Activated CD4-positive, alpha-beta memory T cell treated with anti-CD3 and anti-CD28 coated beads, Interleukin-2, amount 10 ng/mL, durations not matched to agents 7 days and 5 days (primary cell): ENCODE measurements around the gene F2R. TPM values are rescaled to one million over a fixed set of nuclear protein-coding genes. Genes with fewer than 3 reads are reported as not detected.

Source experiments
- CTCF ChIA-PET: fragments of 350-600 bp; sonication (Branson Sonifier 250); formaldehyde crosslinking; loops from one replicate; lab custom pipeline; 2021; ENCODE audit warnings: antibody characterized with exemption, inconsistent platforms; lab: Charles Lee
- POLR2A ChIA-PET: fragments of 350-600 bp; sonication (Branson Sonifier 250); formaldehyde crosslinking; loops from one replicate; lab custom pipeline; 2021; ENCODE audit warnings: antibody characterized with exemption; lab: Charles Lee
- DNase-seq: peaks from one replicate; pipeline ENCODE4 v3.0.0-alpha.2; 2020
- H3K27ac Mint-ChIP-seq: one replicate; pipeline ENCODE4 v1.8.0; 2021; ENCODE audit warnings: mild to moderate bottlenecking, mixed read lengths
- H3K27me3 Mint-ChIP-seq: one replicate; pipeline ENCODE4 v1.8.0; 2021; ENCODE audit warnings: mixed read lengths
- H3K36me3 Mint-ChIP-seq: one replicate; pipeline ENCODE4 v1.8.0; 2021; ENCODE audit warnings: low read depth, mixed read lengths
- H3K4me1 Mint-ChIP-seq: one replicate; pipeline ENCODE4 v1.8.0; 2021; ENCODE audit warnings: mixed read lengths
- H3K4me3 Mint-ChIP-seq: one replicate; pipeline ENCODE4 v1.8.0; 2021; ENCODE audit warnings: mild to moderate bottlenecking, mixed read lengths
- H3K9me3 Mint-ChIP-seq: one replicate; pipeline ENCODE4 v1.8.0; 2021; ENCODE audit warnings: mixed read lengths
- total RNA-seq, 2 experiments: library from RNA; stranded (reverse); gene quantifications; one replicate each; pipeline ENCODE4 v1.2.3, GENCODE V29; 2021

Gene F2R
- total RNA-seq, 2 experiments from 2014 or later, result 35.0 to 36.6 TPM

GRCh38 chr5:76714751-76715485 lies 1.0 kb upstream of the F2R start:
- H3K4me3 Mint-ChIP-seq, result peak overlapping the region; percentile 83
- H3K27me3 Mint-ChIP-seq, result no peaks in the 10 kb centered on the region
- POLR2A ChIA-PET, result interaction anchor here (0.6 to 6.1 kb wide), 7 partner anchors 14 to 312 kb away, joined by 3 to 67 read pairs (median 4); partner anchors contain the start of gene IQGAP2
- no peaks in the 10 kb centered on the region for H3K9me3 Mint-ChIP-seq
- H3K27ac Mint-ChIP-seq, result peak overlapping the region; percentile 76
- CTCF ChIA-PET, result interaction anchor here (0.6 to 6.1 kb wide), 4 partner anchors 24 to 134 kb away, joined by 3 to 40 read pairs (median 14); partner anchors contain the start of gene S100Z
- H3K36me3 Mint-ChIP-seq, result peaks cover 26% of the 10 kb centered on the region
- peaks cover 67% of the 10 kb centered on the region for H3K4me1 Mint-ChIP-seq
- peak; percentile 42 for DNase-seq

- Mint-ChIP-seq H3K4me1 (peaks cover 63% of the 10 kb centered on the region), H3K4me3 (peak overlapping the region; percentile 83), H3K27ac (peak overlapping the region; percentile 76), H3K9me3 (no peaks in the 10 kb centered on the region), H3K36me3 (peaks cover 24% of the 10 kb centered on the region), H3K27me3 (no peaks in the 10 kb centered on the region)
- DNase-seq, result no peak
- CTCF ChIA-PET, result interaction anchor here (0.6 to 6.1 kb wide), 3 partner anchors 24 to 134 kb away, joined by 3 to 40 read pairs (median 6); partner anchors contain the start of gene S100Z
- POLR2A ChIA-PET, result interaction anchor here (0.7 to 6.1 kb wide), 4 partner anchors 17 to 59 kb away, joined by 3 to 67 read pairs (median 33); no protein-coding TSS in a partner anchor
These were observed 515 bp upstream of the F2R start for GRCh38 chr5:76715486-76715735.

GRCh38 chr5:76716456-76717157 lies 681 bp downstream of the F2R start:
- DNase-seq, result peak; percentile 35
- peaks cover 58% of the 10 kb centered on the region for H3K4me1 Mint-ChIP-seq
- peaks cover 20% of the 10 kb centered on the region for H3K36me3 Mint-ChIP-seq
- no peaks in the 10 kb centered on the region for H3K9me3 Mint-ChIP-seq
- no peaks in the 10 kb centered on the region for H3K27me3 Mint-ChIP-seq
- POLR2A ChIA-PET, result interaction anchor here (0.6 to 6.1 kb wide), 6 partner anchors 10 to 58 kb away, joined by 3 to 67 read pairs (median 7); no protein-coding TSS in a partner anchor
- CTCF ChIA-PET, result interaction anchor here (0.6 to 6.1 kb wide), 5 partner anchors 16 to 116 kb away, joined by 3 to 40 read pairs (median 4); no protein-coding TSS in a partner anchor
- peak overlapping the region; percentile 83 for H3K4me3 Mint-ChIP-seq
- peak overlapping the region; percentile 76 for H3K27ac Mint-ChIP-seq

- Mint-ChIP-seq H3K4me1 (peaks cover 53% of the 10 kb centered on the region), H3K36me3 (peaks cover 23% of the 10 kb centered on the region), H3K27me3 (no peaks in the 10 kb centered on the region), H3K9me3 (no peaks in the 10 kb centered on the region), H3K4me3 (peak overlapping the region; percentile 83), H3K27ac (peak overlapping the region; percentile 76)
- ChIA-PET POLR2A (interaction anchor here (0.6 to 6.1 kb wide), 6 partner anchors 9 to 57 kb away, joined by 3 to 67 read pairs (median 7); no protein-coding TSS in a partner anchor), CTCF (interaction anchor here (0.6 to 6.1 kb wide), 6 partner anchors 16 to 174 kb away, joined by 3 to 40 read pairs (median 4); no protein-coding TSS in a partner anchor)
- no peak for DNase-seq
These were observed 1.5 kb downstream of the F2R start for GRCh38 chr5:76717222-76718083.

- CTCF ChIA-PET, result interaction anchor here (3.4 to 6.1 kb wide), 2 partner anchors 21 to 56 kb away, joined by 31 to 40 read pairs; no protein-coding TSS in a partner anchor
- peaks cover 55% of the 10 kb centered on the region for H3K4me1 Mint-ChIP-seq
- POLR2A ChIA-PET, result interaction anchor here (1.6 to 6.1 kb wide), 3 partner anchors 8 to 20 kb away, joined by 5 to 67 read pairs (median 51); no protein-coding TSS in a partner anchor
- no peak for DNase-seq
- H3K36me3 Mint-ChIP-seq, result peaks cover 26% of the 10 kb centered on the region
- no peak overlapping the region for H3K27ac Mint-ChIP-seq
- H3K4me3 Mint-ChIP-seq, result peak overlapping the region; percentile 5
- H3K27me3 Mint-ChIP-seq, result no peaks in the 10 kb centered on the region
- H3K9me3 Mint-ChIP-seq, result no peaks in the 10 kb centered on the region
These were observed 2.5 kb downstream of the F2R start for GRCh38 chr5:76718381-76718832.

- Mint-ChIP-seq H3K9me3 (no peaks in the 10 kb centered on the region), H3K27me3 (no peaks in the 10 kb centered on the region), H3K4me3 (no peak overlapping the region), H3K4me1 (peaks cover 52% of the 10 kb centered on the region), H3K27ac (no peak overlapping the region), H3K36me3 (peaks cover 29% of the 10 kb centered on the region)
- DNase-seq, result no peak
- ChIA-PET POLR2A (interaction anchor here (5.9 to 6.1 kb wide), 2 partner anchors 14 to 19 kb away, joined by 51 to 67 read pairs; no protein-coding TSS in a partner anchor), CTCF (interaction anchor here (3.4 to 6.1 kb wide), 2 partner anchors 20 to 55 kb away, joined by 31 to 40 read pairs; no protein-coding TSS in a partner anchor)
These were observed 3.0 kb downstream of the F2R start for GRCh38 chr5:76718880-76719279.

- H3K4me1 Mint-ChIP-seq, result peaks cover 51% of the 10 kb centered on the region
- H3K27ac Mint-ChIP-seq, result no peak overlapping the region
- no peaks in the 10 kb centered on the region for H3K9me3 Mint-ChIP-seq
- peaks cover 45% of the 10 kb centered on the region for H3K36me3 Mint-ChIP-seq
- POLR2A ChIA-PET, result interaction anchor here (3.6 kb wide), 2 partner anchors 12 to 17 kb away, joined by 17 to 19 read pairs; no protein-coding TSS in a partner anchor
- no peak for DNase-seq
- no peaks in the 10 kb centered on the region for H3K27me3 Mint-ChIP-seq
- no peak overlapping the region for H3K4me3 Mint-ChIP-seq
- CTCF ChIA-PET, result interaction anchor here (2.4 kb wide), 1 partner anchor 53 kb away, joined by 14 read pairs; no protein-coding TSS in a partner anchor
These were observed 5.2 kb downstream of the F2R start for GRCh38 chr5:76720988-76721569.

- Mint-ChIP-seq H3K4me3 (no peak overlapping the region), H3K27me3 (no peaks in the 10 kb centered on the region), H3K9me3 (peaks cover 8% of the 10 kb centered on the region), H3K36me3 (peaks cover 42% of the 10 kb centered on the region), H3K4me1 (peaks cover 34% of the 10 kb centered on the region), H3K27ac (no peak overlapping the region)
- DNase-seq, result no peak
- ChIA-PET CTCF (no interaction called here), POLR2A (interaction anchor here (3.6 kb wide), 2 partner anchors 10 to 15 kb away, joined by 17 to 19 read pairs; no protein-coding TSS in a partner anchor)
These were observed 7.3 kb downstream of the F2R start for GRCh38 chr5:76723266-76723665.

GRCh38 chr5:76723906-76724305 lies 8.0 kb downstream of the F2R start:
- POLR2A ChIA-PET, result interaction anchor here (3.6 kb wide), 2 partner anchors 9 to 14 kb away, joined by 17 to 19 read pairs; no protein-coding TSS in a partner anchor
- CTCF ChIA-PET, result no interaction called here

GRCh38 chr5:76724871-76725270 lies 8.9 kb downstream of the F2R start:
- Mint-ChIP-seq H3K27ac (no peak overlapping the region), H3K4me3 (no peak overlapping the region), H3K9me3 (peaks cover 19% of the 10 kb centered on the region), H3K27me3 (no peaks in the 10 kb centered on the region), H3K4me1 (peaks cover 27% of the 10 kb centered on the region), H3K36me3 (peaks cover 50% of the 10 kb centered on the region)
- CTCF ChIA-PET, result interaction anchor here (1.0 to 1.3 kb wide), 2 partner anchors 50 to 123 kb away, joined by 3 to 5 read pairs; no protein-coding TSS in a partner anchor
- POLR2A ChIA-PET, result no interaction called here
- no peak for DNase-seq

More at GRCh38 chr5:76723906-76724305, 8.0 kb downstream of the F2R start:
- no peaks in the 10 kb centered on the region for H3K27me3 Mint-ChIP-seq
- no peak overlapping the region for H3K4me3 Mint-ChIP-seq
- peaks cover 28% of the 10 kb centered on the region for H3K4me1 Mint-ChIP-seq
- H3K36me3 Mint-ChIP-seq, result peaks cover 41% of the 10 kb centered on the region
- DNase-seq, result no peak
- peaks cover 9% of the 10 kb centered on the region for H3K9me3 Mint-ChIP-seq
- no peak overlapping the region for H3K27ac Mint-ChIP-seq

GRCh38 chr5:76728965-76729364 lies 13.0 kb downstream of the F2R start:
- ChIA-PET POLR2A (interaction anchor here (0.6 kb wide), 1 partner anchor 14 kb away, joined by 4 read pairs; no protein-coding TSS in a partner anchor), CTCF (no interaction called here)
- Mint-ChIP-seq H3K4me3 (no peak overlapping the region), H3K4me1 (peaks cover 48% of the 10 kb centered on the region), H3K27me3 (no peaks in the 10 kb centered on the region), H3K9me3 (peaks cover 29% of the 10 kb centered on the region), H3K36me3 (peaks cover 72% of the 10 kb centered on the region), H3K27ac (no peak overlapping the region)
- DNase-seq, result no peak
